GM08714 (cell line): ENCODE measurements around the gene THAP2.

Experiments used
- H3K4me3 ChIP-seq: fragments of 200-500 bp; sonication (Bioruptor generic); 2 replicates; pipeline ENCODE4 v1.5.1; 2014; ENCODE audit warnings: mild to moderate bottlenecking, low read length, inconsistent platforms
- ZNF274 ChIP-seq: IDR thresholded peaks from 2 replicates; pipeline ENCODE4 v1.6.1; 2012; ENCODE audit warnings: mild to moderate bottlenecking, low read depth, low read length

THAP2 gene

DNA sequence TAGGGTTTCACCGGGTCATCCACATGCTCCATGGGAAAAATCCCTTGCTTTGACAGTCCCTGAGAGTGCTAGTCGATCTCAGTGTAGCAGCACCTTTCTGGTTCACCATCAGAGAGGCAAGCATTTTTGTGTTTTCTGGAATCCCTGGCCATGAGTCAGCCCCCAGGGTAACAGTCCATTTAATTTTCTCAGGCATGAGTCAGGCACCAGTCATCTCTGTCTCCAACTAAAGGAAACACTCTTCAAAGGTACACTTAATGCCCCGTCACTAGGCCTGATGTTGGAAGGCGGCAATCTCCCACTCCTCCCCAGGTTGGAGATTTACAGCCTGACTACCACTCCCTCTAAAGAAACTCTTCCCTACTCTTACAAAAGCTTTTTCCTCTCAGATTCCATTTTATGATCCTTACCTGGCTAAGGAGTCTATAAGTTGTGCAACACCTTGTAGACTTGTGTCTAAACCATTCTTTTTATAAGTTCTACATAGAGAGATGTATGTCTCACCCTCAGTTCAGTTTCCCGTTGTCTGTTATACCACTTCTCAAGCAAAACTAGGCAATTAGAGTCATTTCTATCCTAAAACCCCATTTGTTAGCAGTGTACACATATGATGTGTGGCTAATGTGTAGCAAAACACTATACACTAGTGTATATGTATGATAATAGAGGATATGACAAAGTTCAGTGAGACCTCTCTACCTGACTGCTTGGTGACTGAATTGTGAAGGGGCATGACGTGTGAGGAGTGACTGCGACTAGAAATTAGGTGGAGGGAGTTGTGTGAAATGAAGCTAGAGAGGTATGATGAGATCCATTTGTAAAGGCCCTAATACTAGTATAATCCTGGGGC lies 46.4 kb downstream of the THAP2 start:
- no peak for TF ChIP-seq ZNF274
- no peak overlapping the region for H3K4me3 ChIP-seq

DNA sequence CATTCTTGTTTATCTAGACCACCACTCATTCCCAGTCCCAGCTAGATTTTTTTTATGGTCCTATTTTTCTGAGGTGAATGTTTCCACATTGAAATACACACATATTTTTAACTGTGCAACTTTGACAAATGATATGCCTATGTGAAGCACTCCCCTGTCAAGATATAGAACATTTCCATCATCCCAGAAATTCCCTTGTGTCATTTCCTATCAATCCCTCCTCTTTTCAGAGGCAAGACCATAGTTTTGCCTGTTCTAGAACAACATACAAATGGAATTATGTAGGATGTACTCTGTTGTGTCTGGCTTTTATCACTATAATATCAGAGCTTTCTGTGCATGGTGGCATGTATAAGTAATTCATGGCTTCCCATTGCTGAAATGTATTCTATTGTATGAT lies 54.5 kb downstream of the THAP2 start:
- no peak for TF ChIP-seq ZNF274

DNA sequence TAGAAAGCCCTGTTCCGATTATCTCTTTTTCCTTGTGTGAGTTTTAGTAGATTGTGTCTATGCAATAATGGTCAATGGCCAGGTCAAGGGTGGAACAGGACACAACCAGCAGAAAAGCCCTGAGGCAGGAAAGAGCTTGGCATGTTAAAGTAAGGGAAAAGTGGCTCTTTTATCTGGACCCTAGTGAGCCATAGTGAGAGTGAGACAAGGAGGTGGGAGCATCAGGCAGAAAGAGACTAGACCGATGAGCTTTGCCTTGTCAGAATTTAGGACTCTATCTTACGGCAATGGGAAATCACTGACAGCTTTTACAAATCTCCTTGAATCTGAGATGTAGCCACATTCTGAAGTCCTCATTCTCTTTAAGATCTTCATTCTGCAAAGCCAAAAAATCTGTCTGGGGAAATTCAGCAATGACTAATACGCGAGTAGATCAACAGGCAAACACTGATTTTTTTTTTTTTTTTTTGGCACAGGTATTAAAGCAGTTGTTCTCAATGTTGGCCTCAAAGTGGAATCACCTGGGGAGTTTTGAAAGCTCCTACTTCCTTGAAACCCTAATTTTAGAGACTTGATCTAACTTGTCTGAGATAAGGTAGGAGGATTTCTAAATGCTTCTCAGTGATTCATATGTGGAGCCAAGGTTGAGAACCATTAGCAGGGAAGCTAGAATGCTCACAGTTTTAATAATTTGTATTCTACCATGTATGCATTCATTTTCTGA lies 55.7 kb downstream of the THAP2 start:
- TF ChIP-seq ZNF274, result no peak

More for the DNA sequence above, 54.5 kb downstream of the THAP2 start:
- no peak overlapping the region for H3K4me3 ChIP-seq

DNA sequence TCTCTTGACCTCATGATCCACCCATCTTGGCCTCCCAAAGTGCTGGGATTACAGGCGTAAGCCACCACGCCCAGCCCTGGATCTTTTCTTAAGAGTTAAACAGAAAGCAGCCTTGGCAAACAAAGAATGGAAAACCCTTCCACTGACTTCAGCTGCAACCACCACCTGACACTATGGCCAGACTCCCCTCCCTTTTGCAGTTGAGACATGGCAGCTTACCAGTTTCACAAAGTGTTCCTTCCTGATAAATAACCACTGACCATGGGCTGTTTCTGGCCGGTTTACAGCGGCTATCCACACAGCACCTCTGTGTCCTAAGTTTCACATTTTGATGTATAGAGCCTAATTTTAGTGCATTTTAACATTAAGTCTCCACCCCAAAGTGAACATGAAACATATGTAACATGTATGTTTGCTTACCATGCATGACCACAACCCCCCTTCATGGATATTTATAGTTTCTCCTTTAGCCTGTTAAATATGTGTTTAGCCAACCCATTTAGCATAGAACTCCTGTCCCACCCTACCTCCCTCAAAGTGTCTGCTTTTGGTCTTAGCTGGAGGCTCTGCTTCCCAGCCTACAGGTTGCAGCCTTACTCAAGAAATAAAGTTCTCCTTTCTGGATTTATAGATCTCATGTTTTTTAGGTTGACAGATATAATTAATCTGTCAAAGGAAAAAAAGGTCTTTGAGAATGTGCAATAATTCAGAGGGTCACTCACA lies 57.8 kb downstream of the THAP2 start:
- H3K4me3 ChIP-seq, result no peak overlapping the region
- no peak for TF ChIP-seq ZNF274

More for the DNA sequence above, 55.7 kb downstream of the THAP2 start:
- H3K4me3 ChIP-seq, result no peak overlapping the region

DNA sequence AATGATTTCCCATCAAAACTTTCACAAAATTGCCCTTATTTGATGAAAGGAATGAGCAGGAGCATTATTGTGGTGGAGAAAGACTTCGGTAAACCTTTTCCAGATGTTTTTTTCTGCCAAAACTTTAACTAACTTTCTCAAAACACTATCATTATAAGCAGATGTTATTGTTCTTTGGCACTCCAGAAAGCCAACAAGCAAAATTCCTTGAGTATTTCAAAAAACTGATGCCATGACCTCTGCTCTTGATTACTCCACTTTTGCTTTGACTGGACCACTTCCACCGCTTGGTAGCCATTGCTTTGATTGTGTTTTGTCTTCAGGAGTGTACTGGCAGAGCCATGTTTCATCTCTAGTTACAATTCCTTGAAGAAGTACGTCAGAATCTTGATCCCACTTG lies 60.9 kb downstream of the THAP2 start:
- no peak for TF ChIP-seq ZNF274
- no peak overlapping the region for H3K4me3 ChIP-seq

DNA sequence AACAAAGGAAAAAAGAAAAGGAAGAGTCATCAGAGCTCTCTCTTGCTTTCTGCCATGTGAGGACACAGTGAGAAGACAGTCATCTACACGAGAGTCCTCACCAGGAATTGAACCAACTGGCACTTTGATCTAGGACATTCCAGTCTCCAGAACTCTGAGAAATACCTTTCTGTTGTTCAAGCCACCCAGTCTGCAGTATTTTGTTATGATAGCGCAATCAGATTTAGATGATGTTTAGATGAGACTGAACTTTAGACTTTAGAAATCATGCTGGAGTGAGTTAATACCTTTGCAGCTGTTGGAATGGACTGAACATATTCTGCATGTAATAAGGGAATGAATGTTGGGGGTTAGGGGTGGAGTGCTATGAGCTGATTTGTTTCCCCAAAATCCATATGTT lies 62.4 kb downstream of the THAP2 start:
- no peak for TF ChIP-seq ZNF274
- no peak overlapping the region for H3K4me3 ChIP-seq

DNA sequence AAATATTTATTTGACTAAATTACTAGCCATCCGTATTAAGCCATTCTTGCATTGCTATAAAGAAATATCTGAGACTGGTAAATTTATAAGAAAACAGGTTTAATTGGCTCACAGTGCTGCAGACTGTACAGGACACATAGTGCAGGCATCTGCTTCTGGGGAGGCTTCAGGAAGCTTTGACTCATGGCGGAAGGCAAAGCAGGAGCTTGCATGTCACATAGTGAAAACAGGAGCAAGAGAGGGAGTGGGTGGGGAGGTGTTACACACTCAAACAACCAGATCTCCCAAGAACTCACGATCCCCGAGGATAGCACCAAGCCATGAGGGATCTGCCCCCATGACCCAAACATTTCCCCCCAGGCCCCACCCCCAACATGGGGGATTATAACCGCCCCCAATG lies 63.9 kb downstream of the THAP2 start:
- TF ChIP-seq ZNF274, result no peak
- no peak overlapping the region for H3K4me3 ChIP-seq
